ENCODE data around the gene FBXO15. TPM values are rescaled to one million over a fixed set of nuclear protein-coding genes. Genes with fewer than 3 reads are reported as not detected.

FBXO15 gene
- total RNA-seq, 2 experiments from 2014 or later: 0.67 to 0.75 TPM

- no peaks in the 10 kb centered on the region for H3K4me1 Mint-ChIP-seq (ENCODE audit: low read depth)
- H3K27ac Mint-ChIP-seq: no peak overlapping the region
- intact Hi-C loops (cut with micrococcal nuclease): loop anchor here (5.0 kb wide), 1 partner anchor 63 kb away; no protein-coding TSS in a partner anchor
- DNase-seq: no peak
- no peak overlapping the region for H3K4me3 Mint-ChIP-seq
- no peaks in the 10 kb centered on the region for H3K36me3 Mint-ChIP-seq
- H3K9me3 Mint-ChIP-seq: no peaks in the 10 kb centered on the region
- ChIA-PET POLR2A (no interaction called here), CTCF (interaction anchor here (1.3 kb wide), 1 partner anchor 26 kb away, joined by 3 read pairs; no protein-coding TSS in a partner anchor)
- H3K27me3 Mint-ChIP-seq: peaks cover 20% of the 10 kb centered on the region
These were observed 31.2 kb upstream of the FBXO15 start for GRCh38 chr18:74178884-74179283.

- no peak overlapping the region for H3K4me3 Mint-ChIP-seq
- H3K36me3 Mint-ChIP-seq: no peaks in the 10 kb centered on the region
- intact Hi-C loops (cut with micrococcal nuclease): loop anchor here (5.0 kb wide), 1 partner anchor 67 kb away; no protein-coding TSS in a partner anchor
- no peaks in the 10 kb centered on the region for H3K9me3 Mint-ChIP-seq
- H3K4me1 Mint-ChIP-seq (ENCODE audit: low read depth): peaks cover 5% of the 10 kb centered on the region
- POLR2A ChIA-PET: no interaction called here
- no peak for DNase-seq
- peaks cover 26% of the 10 kb centered on the region for H3K27me3 Mint-ChIP-seq
- no peak overlapping the region for H3K27ac Mint-ChIP-seq
- CTCF ChIA-PET: interaction anchor here (1.3 kb wide), 1 partner anchor 167 kb away, joined by 4 read pairs; no protein-coding TSS in a partner anchor
These were observed 28.0 kb upstream of the FBXO15 start for GRCh38 chr18:74175658-74176057.

GRCh38 chr18:74173434-74173750, 25.8 kb upstream of the FBXO15 start:
- H3K27ac Mint-ChIP-seq: no peak overlapping the region
- no peaks in the 10 kb centered on the region for H3K9me3 Mint-ChIP-seq
- peaks cover 5% of the 10 kb centered on the region for H3K4me1 Mint-ChIP-seq (ENCODE audit: low read depth)
- H3K27me3 Mint-ChIP-seq: peaks cover 21% of the 10 kb centered on the region
- ChIA-PET POLR2A (no interaction called here), CTCF (no interaction called here)
- H3K4me3 Mint-ChIP-seq: no peak overlapping the region
- no peak for DNase-seq
- intact Hi-C loops (cut with micrococcal nuclease): no loop called here
- H3K36me3 Mint-ChIP-seq: no peaks in the 10 kb centered on the region

- no peak overlapping the region for H3K4me3 Mint-ChIP-seq
- H3K9me3 Mint-ChIP-seq: no peaks in the 10 kb centered on the region
- H3K4me1 Mint-ChIP-seq (ENCODE audit: low read depth): peaks cover 5% of the 10 kb centered on the region
- no peaks in the 10 kb centered on the region for H3K36me3 Mint-ChIP-seq
- no peak for DNase-seq
- CTCF ChIA-PET: interaction anchor here (1.2 kb wide), 1 partner anchor 91 kb away, joined by 3 read pairs; no protein-coding TSS in a partner anchor
- peaks cover 21% of the 10 kb centered on the region for H3K27me3 Mint-ChIP-seq
- intact Hi-C loops (cut with micrococcal nuclease): no loop called here
- H3K27ac Mint-ChIP-seq: no peak overlapping the region
- POLR2A ChIA-PET: no interaction called here
These were observed 25.2 kb upstream of the FBXO15 start for GRCh38 chr18:74172697-74173433.

GRCh38 chr18:74171910-74172606, 24.4 kb upstream of the FBXO15 start:
- ChIA-PET POLR2A (no interaction called here), CTCF (interaction anchor here (1.2 kb wide), 1 partner anchor 90 kb away, joined by 3 read pairs; no protein-coding TSS in a partner anchor)
- Mint-ChIP-seq H3K27me3 (peaks cover 21% of the 10 kb centered on the region), H3K4me1 (ENCODE audit: low read depth) (peaks cover 5% of the 10 kb centered on the region), H3K9me3 (no peaks in the 10 kb centered on the region), H3K27ac (no peak overlapping the region), H3K36me3 (no peaks in the 10 kb centered on the region), H3K4me3 (no peak overlapping the region)
- intact Hi-C loops (cut with micrococcal nuclease): no loop called here
- DNase-seq: no peak

GRCh38 chr18:74166386-74166785, 18.8 kb upstream of the FBXO15 start:
- H3K36me3 Mint-ChIP-seq: peaks cover 7% of the 10 kb centered on the region
- H3K4me3 Mint-ChIP-seq: no peak overlapping the region
- intact Hi-C loops (cut with micrococcal nuclease): no loop called here
- H3K27me3 Mint-ChIP-seq: peaks cover 2% of the 10 kb centered on the region
- ChIA-PET POLR2A (no interaction called here), CTCF (no interaction called here)
- H3K9me3 Mint-ChIP-seq: no peaks in the 10 kb centered on the region
- no peaks in the 10 kb centered on the region for H3K4me1 Mint-ChIP-seq (ENCODE audit: low read depth)
- no peak overlapping the region for H3K27ac Mint-ChIP-seq
- no peak for DNase-seq

GRCh38 chr18:74163019-74163660, 15.5 kb upstream of the FBXO15 start:
- CTCF ChIA-PET: no interaction called here
- Mint-ChIP-seq H3K4me3 (no peak overlapping the region), H3K27me3 (no peaks in the 10 kb centered on the region), H3K36me3 (peaks cover 24% of the 10 kb centered on the region), H3K27ac (no peak overlapping the region), H3K4me1 (ENCODE audit: low read depth) (no peaks in the 10 kb centered on the region), H3K9me3 (no peaks in the 10 kb centered on the region)
- POLR2A ChIA-PET: no interaction called here
- DNase-seq: no peak
- intact Hi-C loops (cut with micrococcal nuclease): no loop called here

GRCh38 chr18:74155276-74155675, 7.6 kb upstream of the FBXO15 start:
- DNase-seq: no peak
- Mint-ChIP-seq H3K27me3 (no peaks in the 10 kb centered on the region), H3K4me3 (no peak overlapping the region), H3K27ac (no peak overlapping the region), H3K4me1 (ENCODE audit: low read depth) (peaks cover 26% of the 10 kb centered on the region), H3K36me3 (peaks cover 34% of the 10 kb centered on the region), H3K9me3 (no peaks in the 10 kb centered on the region)
- intact Hi-C loops (cut with micrococcal nuclease): no loop called here
- ChIA-PET CTCF (no interaction called here), POLR2A (no interaction called here)

- POLR2A ChIA-PET: no interaction called here
- CTCF ChIA-PET: no interaction called here
- no peak overlapping the region for H3K27ac Mint-ChIP-seq
- H3K4me1 Mint-ChIP-seq (ENCODE audit: low read depth): peaks cover 31% of the 10 kb centered on the region
- H3K36me3 Mint-ChIP-seq: peaks cover 36% of the 10 kb centered on the region
- no peak overlapping the region for H3K4me3 Mint-ChIP-seq
- no peaks in the 10 kb centered on the region for H3K9me3 Mint-ChIP-seq
- no peaks in the 10 kb centered on the region for H3K27me3 Mint-ChIP-seq
- DNase-seq: no peak
- intact Hi-C loops (cut with micrococcal nuclease): no loop called here
These were observed 7.1 kb upstream of the FBXO15 start for GRCh38 chr18:74154716-74155115.

GRCh38 chr18:74153793-74154192, 6.2 kb upstream of the FBXO15 start:
- H3K27ac Mint-ChIP-seq: no peak overlapping the region
- peaks cover 37% of the 10 kb centered on the region for H3K4me1 Mint-ChIP-seq (ENCODE audit: low read depth)
- no peaks in the 10 kb centered on the region for H3K27me3 Mint-ChIP-seq
- no peak overlapping the region for H3K4me3 Mint-ChIP-seq
- no peaks in the 10 kb centered on the region for H3K9me3 Mint-ChIP-seq
- ChIA-PET CTCF (interaction anchor here (0.7 to 1.2 kb wide), 3 partner anchors 26 to 364 kb away, joined by 3 read pairs; no protein-coding TSS in a partner anchor), POLR2A (no interaction called here)
- H3K36me3 Mint-ChIP-seq: peaks cover 35% of the 10 kb centered on the region
- DNase-seq: no peak
- intact Hi-C loops (cut with micrococcal nuclease): no loop called here

GRCh38 chr18:74153377-74153776, 5.7 kb upstream of the FBXO15 start:
- no peak overlapping the region for H3K27ac Mint-ChIP-seq
- CTCF ChIA-PET: interaction anchor here (0.7 to 1.2 kb wide), 3 partner anchors 26 to 365 kb away, joined by 3 read pairs; no protein-coding TSS in a partner anchor
- H3K36me3 Mint-ChIP-seq: peaks cover 34% of the 10 kb centered on the region
- H3K9me3 Mint-ChIP-seq: no peaks in the 10 kb centered on the region
- peaks cover 37% of the 10 kb centered on the region for H3K4me1 Mint-ChIP-seq (ENCODE audit: low read depth)
- no peak overlapping the region for H3K4me3 Mint-ChIP-seq
- no peak for DNase-seq
- H3K27me3 Mint-ChIP-seq: no peaks in the 10 kb centered on the region
- POLR2A ChIA-PET: no interaction called here
- intact Hi-C loops (cut with micrococcal nuclease): no loop called here

GRCh38 chr18:74152857-74153256, 5.2 kb upstream of the FBXO15 start:
- ChIA-PET CTCF (interaction anchor here (0.8 to 1.2 kb wide), 2 partner anchors 27 to 345 kb away, joined by 3 read pairs; no protein-coding TSS in a partner anchor), POLR2A (no interaction called here)
- Mint-ChIP-seq H3K27me3 (no peaks in the 10 kb centered on the region), H3K4me3 (no peak overlapping the region), H3K36me3 (peaks cover 31% of the 10 kb centered on the region), H3K4me1 (ENCODE audit: low read depth) (peaks cover 37% of the 10 kb centered on the region), H3K27ac (no peak overlapping the region), H3K9me3 (no peaks in the 10 kb centered on the region)
- DNase-seq: no peak
- intact Hi-C loops (cut with micrococcal nuclease): no loop called here
